DMS 273 (cell line): Measurements from ENCODE around the gene LTA.

ENCODE experiments used
- DNase-seq: peaks from one replicate; lab custom pipeline; 2025; ENCODE audit not compliant: unreplicated experiment; lab: John Stamatoyannopoulos, UW

Gene LTA

DNA sequence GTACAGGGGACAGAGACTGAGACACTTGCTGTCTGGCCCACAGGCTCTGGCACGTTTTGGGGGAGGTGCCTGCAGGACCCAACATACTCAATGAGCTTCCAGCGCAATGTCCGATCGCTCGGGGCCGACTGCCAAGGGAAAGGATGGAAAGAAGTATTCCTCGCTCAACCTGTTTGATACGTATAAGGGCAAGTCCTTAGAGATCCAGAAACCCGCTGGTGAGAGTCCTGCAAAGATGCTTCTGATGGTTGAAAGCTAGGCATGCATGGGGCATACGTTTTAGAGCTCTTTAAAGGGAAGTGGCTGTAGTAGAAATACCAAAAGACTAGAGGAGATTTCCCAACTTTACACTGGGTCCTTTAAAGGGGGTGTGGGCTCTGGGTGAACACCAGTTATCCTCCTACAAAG, 50.6 kb downstream of the LTA start:
- DNase-seq, result no peak
